ENCODE data around the gene ZRANB1.
A peak's percentile ranks its signal among the peaks of the same experiment; 100 is the strongest.
"Not testable (repeated sequence)": the region's sequence is repeated elsewhere in the genome, so short reads cannot be mapped to it uniquely, and the experiment has no call there.

The ZRANB1 gene

GRCh38 chr10:124967255-124967654 lies 25.3 kb downstream of the ZRANB1 start:
- TF ChIP-seq TAF1 (IDR thresholded peaks at IDR 0.05; ENCODE audit: borderline replicate concordance, low read depth, low read length): no peak
- TF ChIP-seq POLR2A (IDR thresholded peaks at IDR 0.05; ENCODE audit: low read depth, low read length): no peak
- no peak for TF ChIP-seq POLR2AphosphoS5 (IDR thresholded peaks at IDR 0.05; ENCODE audit: low read depth, low read length)
- FAIRE-seq (no peak), DNase-seq (ENCODE audit: insufficient read length) (no peak)

- DNase-seq (ENCODE audit: insufficient read length): no peak
- no peak for FAIRE-seq
Measured at GRCh38 chr10:124971276-124971675, 29.4 kb downstream of the ZRANB1 start.

GRCh38 chr10:124972637-124973036 lies 30.7 kb downstream of the ZRANB1 start:
- FAIRE-seq: no peak
- DNase-seq (ENCODE audit: insufficient read length): no peak
- TF ChIP-seq POLR2A (IDR thresholded peaks at IDR 0.05; ENCODE audit: low read depth, low read length) (no peak), TAF1 (IDR thresholded peaks at IDR 0.05; ENCODE audit: borderline replicate concordance, low read depth, low read length) (no peak), POLR2AphosphoS5 (IDR thresholded peaks at IDR 0.05; ENCODE audit: low read depth, low read length) (no peak)

More at GRCh38 chr10:124971276-124971675, 29.4 kb downstream of the ZRANB1 start:
- TF ChIP-seq POLR2AphosphoS5 (IDR thresholded peaks at IDR 0.05; ENCODE audit: low read depth, low read length): no peak
- TF ChIP-seq TAF1 (IDR thresholded peaks at IDR 0.05; ENCODE audit: borderline replicate concordance, low read depth, low read length): no peak
- TF ChIP-seq POLR2A (IDR thresholded peaks at IDR 0.05; ENCODE audit: low read depth, low read length): no peak

GRCh38 chr10:124974131-124974530 lies 32.2 kb downstream of the ZRANB1 start:
- DNase-seq (ENCODE audit: insufficient read length) (no peak), FAIRE-seq (no peak)
- TF ChIP-seq POLR2AphosphoS5 (IDR thresholded peaks at IDR 0.05; ENCODE audit: low read depth, low read length): no peak
- no peak for TF ChIP-seq TAF1 (IDR thresholded peaks at IDR 0.05; ENCODE audit: borderline replicate concordance, low read depth, low read length)
- no peak for TF ChIP-seq POLR2A (IDR thresholded peaks at IDR 0.05; ENCODE audit: low read depth, low read length)

- FAIRE-seq: no peak
- TF ChIP-seq TAF1 (IDR thresholded peaks at IDR 0.05; ENCODE audit: borderline replicate concordance, low read depth, low read length): no peak
- no peak for TF ChIP-seq POLR2A (IDR thresholded peaks at IDR 0.05; ENCODE audit: low read depth, low read length)
- DNase-seq (ENCODE audit: insufficient read length): no peak
Measured at GRCh38 chr10:124975977-124976514, 34.1 kb downstream of the ZRANB1 start.

GRCh38 chr10:124977161-124977560 lies 35.2 kb downstream of the ZRANB1 start:
- FAIRE-seq (no peak), DNase-seq (ENCODE audit: insufficient read length) (no peak)
- TF ChIP-seq POLR2AphosphoS5 (IDR thresholded peaks at IDR 0.05; ENCODE audit: low read depth, low read length): no peak
- no peak for TF ChIP-seq TAF1 (IDR thresholded peaks at IDR 0.05; ENCODE audit: borderline replicate concordance, low read depth, low read length)
- TF ChIP-seq POLR2A (IDR thresholded peaks at IDR 0.05; ENCODE audit: low read depth, low read length): no peak

GRCh38 chr10:124977648-124978375 lies 35.9 kb downstream of the ZRANB1 start:
- TF ChIP-seq TAF1 (IDR thresholded peaks at IDR 0.05; ENCODE audit: borderline replicate concordance, low read depth, low read length) (no peak), POLR2AphosphoS5 (IDR thresholded peaks at IDR 0.05; ENCODE audit: low read depth, low read length) (no peak), POLR2A (IDR thresholded peaks at IDR 0.05; ENCODE audit: low read depth, low read length) (no peak)
- DNase-seq (ENCODE audit: insufficient read length) (no peak), FAIRE-seq (no peak)

GRCh38 chr10:124978376-124978725 lies 36.4 kb downstream of the ZRANB1 start:
- no peak for DNase-seq (ENCODE audit: insufficient read length)
- TF ChIP-seq POLR2AphosphoS5 (IDR thresholded peaks at IDR 0.05; ENCODE audit: low read depth, low read length): no peak
- TF ChIP-seq TAF1 (IDR thresholded peaks at IDR 0.05; ENCODE audit: borderline replicate concordance, low read depth, low read length): no peak
- no peak for TF ChIP-seq POLR2A (IDR thresholded peaks at IDR 0.05; ENCODE audit: low read depth, low read length)
- no peak for FAIRE-seq

GRCh38 chr10:124983321-124983720 lies 41.4 kb downstream of the ZRANB1 start:
- DNase-seq (ENCODE audit: insufficient read length) (no peak), FAIRE-seq (peak; percentile 30)
- no peak for TF ChIP-seq TAF1 (IDR thresholded peaks at IDR 0.05; ENCODE audit: borderline replicate concordance, low read depth, low read length)

GRCh38 chr10:124984376-124984775 lies 42.5 kb downstream of the ZRANB1 start:
- DNase-seq (ENCODE audit: insufficient read length) (no peak), FAIRE-seq (no peak)
- TF ChIP-seq POLR2A (IDR thresholded peaks at IDR 0.05; ENCODE audit: low read depth, low read length): no peak
- TF ChIP-seq POLR2AphosphoS5 (IDR thresholded peaks at IDR 0.05; ENCODE audit: low read depth, low read length): no peak
- TF ChIP-seq TAF1 (IDR thresholded peaks at IDR 0.05; ENCODE audit: borderline replicate concordance, low read depth, low read length): no peak

- TF ChIP-seq POLR2AphosphoS5 (IDR thresholded peaks at IDR 0.05; ENCODE audit: low read depth, low read length) (no peak), POLR2A (IDR thresholded peaks at IDR 0.05; ENCODE audit: low read depth, low read length) (no peak), TAF1 (IDR thresholded peaks at IDR 0.05; ENCODE audit: borderline replicate concordance, low read depth, low read length) (no peak)
- FAIRE-seq: no peak
Measured at GRCh38 chr10:124985162-124985561, 43.2 kb downstream of the ZRANB1 start.

GRCh38 chr10:124987788-124988187 lies 45.9 kb downstream of the ZRANB1 start:
- no peak for TF ChIP-seq TAF1 (IDR thresholded peaks at IDR 0.05; ENCODE audit: borderline replicate concordance, low read depth, low read length)
- TF ChIP-seq POLR2A (IDR thresholded peaks at IDR 0.05; ENCODE audit: low read depth, low read length): no peak
- TF ChIP-seq POLR2AphosphoS5 (IDR thresholded peaks at IDR 0.05; ENCODE audit: low read depth, low read length): no peak
- no peak for FAIRE-seq
- DNase-seq (ENCODE audit: insufficient read length): no peak

More at GRCh38 chr10:124985162-124985561, 43.2 kb downstream of the ZRANB1 start:
- no peak for DNase-seq (ENCODE audit: insufficient read length)

GRCh38 chr10:124988753-124989152 lies 46.8 kb downstream of the ZRANB1 start:
- FAIRE-seq; DNase-seq (ENCODE audit: insufficient read length): not testable (repeated sequence)

All from GM12892 (cell line).